Measurements from ENCODE around the gene ACSS2. TPM values are rescaled to one million over a fixed set of nuclear protein-coding genes. Genes with fewer than 3 reads are reported as not detected.
A peak's percentile ranks its signal among the peaks of the same experiment; 100 is the strongest.

The ACSS2 gene
- total and polyA plus RNA-seq, 2 of the 8 experiments (the other 6 are each of a cell fraction or from before 2014, with no cell fraction given) = 17.7 to 24.2 TPM

GRCh38 chr20:34872622-34873224 is 3.7 kb upstream of the ACSS2 start, which contains the start of gene GGT7 (continued):
- TF ChIP-seq RAD21 (IDR thresholded peaks at IDR 0.05 in 1 of 2, conservative IDR thresholded peaks at IDR 0.05 in 1 of 2; ENCODE audit: low read depth in 2 of 2, low read length in 2 of 2) = peak; percentile 37 to 46
- TF ChIP-seq SP1 (IDR thresholded peaks at IDR 0.05; ENCODE audit: low read depth, low read length) = 0 out of 2 replicates have a peak, but pooled peaks have one; percentile 53
- peak; percentile 68 for TF ChIP-seq PHF8 (conservative IDR thresholded peaks at IDR 0.05; ENCODE audit: low read depth, low read length)
- TF ChIP-seq, protein P1, sequence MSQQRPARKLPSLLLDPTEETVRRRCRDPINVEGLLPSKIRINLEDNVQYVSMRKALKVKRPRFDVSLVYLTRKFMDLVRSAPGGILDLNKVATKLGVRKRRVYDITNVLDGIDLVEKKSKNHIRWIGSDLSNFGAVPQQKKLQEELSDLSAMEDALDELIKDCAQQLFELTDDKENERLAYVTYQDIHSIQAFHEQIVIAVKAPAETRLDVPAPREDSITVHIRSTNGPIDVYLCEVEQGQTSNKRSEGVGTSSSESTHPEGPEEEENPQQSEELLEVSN (IDR thresholded peaks at IDR 0.05) = peak; percentile 37; the same call in 1 of the 2 replicates
- TF ChIP-seq YY1 (IDR thresholded peaks at IDR 0.05; ENCODE audit: low read depth, low read length) = peak; percentile 72; the same call in 1 of the 2 replicates
- peak; percentile 51; the same call in 1 of the 2 replicates for TF ChIP-seq TAF1 (IDR thresholded peaks at IDR 0.05; ENCODE audit: low read depth, low read length)
- no peak for TF ChIP-seq BACH1 (IDR thresholded peaks at IDR 0.05; ENCODE audit: low read length)
- TF ChIP-seq NANOG (IDR thresholded peaks at IDR 0.05; ENCODE audit: insufficient read depth, low read depth, low read length, poor library complexity, severe bottlenecking) = no peak
- TF ChIP-seq CREB1 (IDR thresholded peaks at IDR 0.05) = peak; percentile 41; the same call in 1 of the 2 replicates
- TF ChIP-seq RXRA (IDR thresholded peaks at IDR 0.05; ENCODE audit: insufficient read depth, low read depth, low read length) = no peak
- TF ChIP-seq ASH2L (IDR thresholded peaks at IDR 0.05; ENCODE audit: low read length) = peak; percentile 48
- TF ChIP-seq CTBP2 (IDR thresholded peaks at IDR 0.05; ENCODE audit: borderline replicate concordance, insufficient read depth, insufficient read length, low read length) = no peak
- no peak for TF ChIP-seq GTF2F1 (IDR thresholded peaks at IDR 0.05; ENCODE audit: borderline replicate concordance, low read depth, low read length)
- no peak for TF ChIP-seq TEAD4 (IDR thresholded peaks at IDR 0.05; ENCODE audit: low read depth, low read length)
- peak; percentile 96 for TF ChIP-seq KDM4A (IDR thresholded peaks at IDR 0.05; ENCODE audit: low read depth, low read length, severe bottlenecking)
- peak; percentile 80; the same call in 1 of the 2 replicates for TF ChIP-seq RBBP5 (IDR thresholded peaks at IDR 0.05; ENCODE audit: borderline replicate concordance, low read depth, low read length)
